Epithelial cell of proximal tubule (primary cell): ENCODE results near the gene SHANK1. TPM values are rescaled to one million over a fixed set of nuclear protein-coding genes. Genes with fewer than 3 reads are reported as not detected.

Experiments
- total RNA-seq: library from RNA; depleted of rRNA; stranded (reverse); fragments of >200 nt; gene quantifications from 2 replicates; pipeline ENCODE4 v1.2.3, GENCODE V29; 2015

The SHANK1 gene
- total RNA-seq, 1 donor from 2014 or later: 0.29 TPM

Other genes with a start within 250 kb of the SHANK1 start
- 123 and 185 TPM in 2 replicates for gene EMC10, start 243.3 kb downstream of the SHANK1 start, total RNA-seq
- 0.69 and 2.2 TPM in 2 replicates for gene GARIN5A, start 243.0 kb downstream of the SHANK1 start, total RNA-seq
- 16.1 and 36.4 TPM in 2 replicates for gene JOSD2, start 208.6 kb downstream of the SHANK1 start, total RNA-seq
- gene ASPDH, start 205.9 kb downstream of the SHANK1 start, total RNA-seq: not detected in 2 replicates
- 0.07 and 0.69 TPM in 2 replicates for gene LRRC4B, start 151.4 kb downstream of the SHANK1 start, total RNA-seq
- gene SYT3, start 79.9 kb downstream of the SHANK1 start, total RNA-seq: 0.58 TPM in 1 of 2 replicates, not detected in the other
- 9.6 TPM in 1 of 2 replicates, not detected in the other for gene C19orf81, start 70.4 kb downstream of the SHANK1 start, total RNA-seq
- 2.8 and 12.7 TPM in 2 replicates for gene CLEC11A, start 3.6 kb upstream of the SHANK1 start, total RNA-seq
- gene GPR32, start 50.7 kb upstream of the SHANK1 start, total RNA-seq: not detected in 2 replicates
- not detected in 2 replicates for gene ACP4, start 70.6 kb upstream of the SHANK1 start, total RNA-seq
- gene KLK1, start 104.0 kb upstream of the SHANK1 start, total RNA-seq: 5.0 TPM in 1 of 2 replicates, not detected in the other
- not detected in 2 replicates for gene KLK15, start 113.8 kb upstream of the SHANK1 start, total RNA-seq
- gene KLK3, start 135.1 kb upstream of the SHANK1 start, total RNA-seq: not detected in 2 replicates
- gene KLK2, start 153.6 kb upstream of the SHANK1 start, total RNA-seq: not detected in 2 replicates
- gene KLK4, start 191.6 kb upstream of the SHANK1 start, total RNA-seq: not detected in 2 replicates
- gene KLK5, start 233.2 kb upstream of the SHANK1 start, total RNA-seq: 8.1 and 16.4 TPM in 2 replicates
- gene KLK6, start 249.8 kb upstream of the SHANK1 start, total RNA-seq: 32.2 and 65.8 TPM in 2 replicates